HepG2 (cell line): Measurements from ENCODE around the gene ATAD2B. TPM values are rescaled to one million over a fixed set of nuclear protein-coding genes. Genes with fewer than 3 reads are reported as not detected.

ENCODE experiments used
- BCLAF1 ChIP-seq: fragments of 450-650 bp; IDR thresholded peaks from 2 replicates; pipeline ENCODE4 v1.6.1; 2017; ENCODE audit warnings: mild to moderate bottlenecking
- CCAR2 ChIP-seq: fragments of 200-400 bp; formaldehyde crosslinking; optimal IDR thresholded peaks from 2 replicates; pipeline ENCODE3; 2018; ENCODE audit warnings: low read depth, mild to moderate bottlenecking, low read length, moderate library complexity
- CEBPZ ChIP-seq: IDR thresholded peaks from 2 replicates; pipeline ENCODE4 v1.6.1; 2012; ENCODE audit warnings: low read length, improper control_type of control experiment
- HDAC1 ChIP-seq: sonication (generic); formaldehyde crosslinking; IDR thresholded peaks from 2 replicates; pipeline ENCODE4 v1.5.1; 2020; ENCODE audit warnings: mild to moderate bottlenecking, missing genetic modification reagents
- HDAC2 ChIP-seq: sonication (generic); formaldehyde crosslinking; IDR thresholded peaks from 2 replicates; pipeline ENCODE4 v1.4.0; 2020; ENCODE audit warnings: missing genetic modification reagents
- HNF4G ChIP-seq, 2 experiments: sonication (generic) in 1 of 2; formaldehyde crosslinking in 1 of 2; IDR thresholded peaks; 2 replicates each; pipeline versions ENCODE4 v1.4.0 to v1.6.1; 2011 to 2020; ENCODE audit warnings: borderline replicate concordance in 2 of 2, low read depth in 2 of 2, mild to moderate bottlenecking in 2 of 2, low read length in 1 of 2, missing genetic modification reagents in 1 of 2, moderate library complexity in 1 of 2
- HNRNPL ChIP-seq: fragments of 200-400 bp; formaldehyde crosslinking; IDR thresholded peaks from 2 replicates; pipeline ENCODE4 v1.6.1; 2017; ENCODE audit warnings: mild to moderate bottlenecking, low read depth, low read length
- KLF6 ChIP-seq: IDR thresholded peaks from 2 replicates; pipeline ENCODE4 v1.8.0; 2016; ENCODE audit warnings: missing biosample characterization, missing genetic modification reagents
- MXI1 ChIP-seq: IDR thresholded peaks from 3 replicates; pipeline ENCODE4 v1.6.1; 2012; ENCODE audit warnings: low read depth, low read length, inconsistent platforms, borderline replicate concordance
- NAIF1 ChIP-seq: sonication (generic); formaldehyde crosslinking; IDR thresholded peaks from 2 replicates; pipeline ENCODE4 v1.5.0; 2020; ENCODE audit warnings: mild to moderate bottlenecking, missing genetic modification reagents, borderline replicate concordance
- NFE2 ChIP-seq: sonication (generic); formaldehyde crosslinking; IDR thresholded peaks from 2 replicates; pipeline ENCODE4 v1.4.0; 2020; ENCODE audit warnings: missing genetic modification reagents
- NPAS2 ChIP-seq: sonication (generic); formaldehyde crosslinking; IDR thresholded peaks from 2 replicates; pipeline ENCODE4 v1.8.0; 2022; ENCODE audit warnings: mild to moderate bottlenecking, missing genetic modification reagents, borderline replicate concordance
- TP53 ChIP-seq: sonication (generic); formaldehyde crosslinking; conservative IDR thresholded peaks from 2 replicates; pipeline ENCODE4 v1.4.0; 2020; ENCODE audit warnings: missing genetic modification reagents
- TSC22D2 ChIP-seq: sonication (generic); formaldehyde crosslinking; IDR thresholded peaks from 2 replicates; pipeline ENCODE4 v1.5.1; 2020; ENCODE audit warnings: missing genetic modification reagents, mild to moderate bottlenecking, borderline replicate concordance
- ZBTB3 ChIP-seq: sonication (generic); formaldehyde crosslinking; IDR thresholded peaks from 2 replicates; pipeline ENCODE4 v1.4.0; 2020; ENCODE audit warnings: low read depth, mild to moderate bottlenecking, moderate library complexity, missing genetic modification reagents, borderline replicate concordance
- ZBTB7B ChIP-seq: sonication (generic); formaldehyde crosslinking; IDR thresholded peaks from 2 replicates; pipeline ENCODE4 v1.4.0; 2020; ENCODE audit warnings: missing genetic modification reagents
- ZNF230 ChIP-seq: sonication (generic); formaldehyde crosslinking; IDR thresholded peaks from 2 replicates; pipeline ENCODE4 v1.4.0; 2020; ENCODE audit warnings: mild to moderate bottlenecking, missing genetic modification reagents
- ZNF329 ChIP-seq: sonication (generic); formaldehyde crosslinking; IDR thresholded peaks from 2 replicates; pipeline ENCODE4 v1.9.0; 2021; ENCODE audit warnings: low read depth, mild to moderate bottlenecking, missing genetic modification reagents
- ZNF431 ChIP-seq: sonication (generic); formaldehyde crosslinking; IDR thresholded peaks from 2 replicates; pipeline ENCODE4 v1.9.0; 2022; ENCODE audit warnings: missing genetic modification reagents, low read depth, mild to moderate bottlenecking, borderline replicate concordance
- ZNF512B ChIP-seq: sonication (generic); formaldehyde crosslinking; IDR thresholded peaks from 2 replicates; pipeline ENCODE4 v1.5.1; 2020; ENCODE audit warnings: missing genetic modification reagents, mild to moderate bottlenecking, borderline replicate concordance
- ZNF672 ChIP-seq: sonication (generic); formaldehyde crosslinking; IDR thresholded peaks from 2 replicates; pipeline ENCODE4 v1.8.1; 2022; ENCODE audit warnings: missing genetic modification reagents
- polyA plus RNA-seq, 8 experiments: library from polyadenylated mRNA; depleted of rRNA in 3 of 8; stranded (reverse) in 7 of 8; unstranded in 1 of 8; fragments of >200 nt; fragmentation: Illumina TruSeq in 4 of 8; extraction: Trizol in 4 of 8; gene quantifications; 2 replicates each; pipeline versions ENCODE4 v1.2.1 to v1.2.3, GENCODE V29; 2011 to 2016; ENCODE audit warnings: low read depth in 4 of 8, missing spikeins in 1 of 8, mixed read lengths in 1 of 8; ENCODE audit not compliant: insufficient read depth in 1 of 8
- total RNA-seq, 5 experiments: library from RNA; depleted of rRNA; stranded (reverse); fragments of >200 nt; fragmentation: Illumina TruSeq; extraction: Trizol; gene quantifications; 2 replicates each; pipeline ENCODE4 v1.2.3, GENCODE V29; 2016; ENCODE audit warnings: low read depth in 1 of 5

The ATAD2B gene
- total and polyA plus RNA-seq, 2 of the 13 experiments (the other 11 are each of a cell fraction or from before 2014, with no cell fraction given) = 5.3 to 22.2 TPM

- TF ChIP-seq TP53 (CRISPR knock-in tag) = no peak
- no peak for TF ChIP-seq HNF4G (IDR thresholded peaks at IDR 0.05; ENCODE audit: borderline replicate concordance, low read depth, low read length)
- TF ChIP-seq HNF4G (CRISPR knock-in tag; IDR thresholded peaks at IDR 0.05; ENCODE audit: borderline replicate concordance, low read depth) = no peak
- no peak for TF ChIP-seq TSC22D2 (CRISPR knock-in tag)
- TF ChIP-seq HDAC1 = peak; percentile 32; the same call in 1 of the 2 replicates
- no peak for TF ChIP-seq ZNF672
- TF ChIP-seq NAIF1 = peak; percentile 87; the same call in 1 of the 2 replicates
- TF ChIP-seq CCAR2 = no peak
- TF ChIP-seq ZBTB7B (CRISPR knock-in tag) = peak; percentile 33; the same call in 1 of the 2 replicates
- TF ChIP-seq NPAS2 (CRISPR knock-in tag) = no peak
- TF ChIP-seq ZNF512B (CRISPR knock-in tag) = no peak; the same call in 1 of the 2 replicates
- no peak for TF ChIP-seq ZNF230
- TF ChIP-seq HDAC2 (CRISPR knock-in tag) = peak; percentile 10; the same call in 1 of the 2 replicates
- no peak for TF ChIP-seq ZNF329 (CRISPR knock-in tag)
- no peak for TF ChIP-seq CEBPZ
- 0 out of 2 replicates have a peak, but pooled peaks have one; percentile 8 for TF ChIP-seq HNRNPL
- peak; percentile 1; the same call in 1 of the 3 replicates for TF ChIP-seq MXI1
- TF ChIP-seq BCLAF1 = no peak
- no peak for TF ChIP-seq NFE2 (CRISPR knock-in tag)
- TF ChIP-seq ZNF431 = peak; percentile 52; the same call in 1 of the 2 replicates
- TF ChIP-seq KLF6 (CRISPR knock-in tag) = no peak
- no peak for TF ChIP-seq ZBTB3
Observed at GRCh38 chr2:23926290-23926749, 603 bp downstream of the ATAD2B start (continued).
